HUES6 (cell line): ENCODE measurements around the gene MAPK13.

ENCODE experiments used
- H3K27ac ChIP-seq: 2 replicates; pipeline ENCODE4 v1.7.0; 2013; ENCODE audit warnings: low read depth, mild to moderate bottlenecking, low read length, inconsistent platforms
- H3K27me3 ChIP-seq: 2 replicates; pipeline ENCODE4 v1.6.1; 2013; ENCODE audit warnings: low read length; ENCODE audit not compliant: control insufficient read depth, insufficient read depth
- H3K36me3 ChIP-seq: 2 replicates; pipeline ENCODE4 v1.6.1; 2013; ENCODE audit warnings: low read length; ENCODE audit not compliant: control insufficient read depth, insufficient read depth
- H3K4me1 ChIP-seq: 2 replicates; pipeline ENCODE4 v1.6.1; 2013; ENCODE audit warnings: low read length; ENCODE audit not compliant: control insufficient read depth, insufficient read depth
- H3K4me3 ChIP-seq: 2 replicates; pipeline ENCODE4 v1.5.1; 2013; ENCODE audit warnings: low read depth, low read length
- H3K9ac ChIP-seq: one replicate; pipeline ENCODE4 v1.6.1; 2013; ENCODE audit warnings: mild to moderate bottlenecking, low read length
- H3K9me3 ChIP-seq: 2 replicates; pipeline ENCODE4 v1.6.1; 2013; ENCODE audit warnings: low read depth, low read length; ENCODE audit not compliant: control insufficient read depth, insufficient read depth

The MAPK13 gene

GRCh38 chr6:36139431-36139830 is 9.1 kb downstream of the MAPK13 start:
- Histone ChIP-seq H3K27ac (no peak overlapping the region), H3K4me1 (peaks cover 11% of the 10 kb centered on the region), H3K4me3 (no peak overlapping the region), H3K9ac (no peak overlapping the region), H3K9me3 (no peaks in the 10 kb centered on the region), H3K27me3 (no peaks in the 10 kb centered on the region), H3K36me3 (peaks cover 3% of the 10 kb centered on the region; the same call in 1 of the 2 replicates)

- no peaks in the 10 kb centered on the region for H3K9me3 ChIP-seq
- H3K4me3 ChIP-seq, result no peak overlapping the region
- H3K27me3 ChIP-seq, result no peaks in the 10 kb centered on the region
- H3K27ac ChIP-seq, result no peak overlapping the region; the same call in 1 of the 2 replicates
- peak overlapping the region; percentile 26 for H3K9ac ChIP-seq
- peaks cover 11% of the 10 kb centered on the region for H3K4me1 ChIP-seq
- peaks cover 3% of the 10 kb centered on the region; the same call in 1 of the 2 replicates for H3K36me3 ChIP-seq
These were observed 9.8 kb downstream of the MAPK13 start for GRCh38 chr6:36139991-36140710.

GRCh38 chr6:36141091-36141490 is 10.8 kb downstream of the MAPK13 start:
- H3K9ac ChIP-seq, result no peak overlapping the region
- no peaks in the 10 kb centered on the region for H3K27me3 ChIP-seq
- no peak overlapping the region for H3K27ac ChIP-seq
- no peak overlapping the region for H3K4me3 ChIP-seq
- H3K4me1 ChIP-seq, result peaks cover 11% of the 10 kb centered on the region
- H3K9me3 ChIP-seq, result no peaks in the 10 kb centered on the region
- peaks cover 3% of the 10 kb centered on the region; the same call in 1 of the 2 replicates for H3K36me3 ChIP-seq

- Histone ChIP-seq H3K27ac (no peak overlapping the region), H3K4me1 (peaks cover 11% of the 10 kb centered on the region), H3K27me3 (no peaks in the 10 kb centered on the region), H3K36me3 (peaks cover 3% of the 10 kb centered on the region; the same call in 1 of the 2 replicates), H3K4me3 (no peak overlapping the region), H3K9ac (no peak overlapping the region), H3K9me3 (no peaks in the 10 kb centered on the region)
These were observed 11.6 kb downstream of the MAPK13 start for GRCh38 chr6:36141961-36142360.

- no peak overlapping the region for H3K4me3 ChIP-seq
- no peaks in the 10 kb centered on the region for H3K9me3 ChIP-seq
- peaks cover 3% of the 10 kb centered on the region; the same call in 1 of the 2 replicates for H3K36me3 ChIP-seq
- no peaks in the 10 kb centered on the region for H3K27me3 ChIP-seq
- H3K9ac ChIP-seq, result no peak overlapping the region
- no peak overlapping the region for H3K27ac ChIP-seq
- H3K4me1 ChIP-seq, result peaks cover 11% of the 10 kb centered on the region
These were observed 12.9 kb downstream of the MAPK13 start for GRCh38 chr6:36142971-36143838.

- Histone ChIP-seq H3K27me3 (no peaks in the 10 kb centered on the region), H3K9ac (no peak overlapping the region), H3K4me3 (no peak overlapping the region), H3K27ac (no peak overlapping the region), H3K9me3 (no peaks in the 10 kb centered on the region), H3K4me1 (0 out of 2 replicates have a peak, but pooled peaks cover 2% of the 10 kb centered on the region), H3K36me3 (no peaks in the 10 kb centered on the region)
These were observed 15.2 kb downstream of the MAPK13 start for GRCh38 chr6:36145495-36145894.

- no peaks in the 10 kb centered on the region for H3K27me3 ChIP-seq
- no peak overlapping the region for H3K9ac ChIP-seq
- H3K36me3 ChIP-seq, result no peaks in the 10 kb centered on the region
- H3K4me1 ChIP-seq, result no peaks in the 10 kb centered on the region
- no peak overlapping the region for H3K27ac ChIP-seq
- no peak overlapping the region for H3K4me3 ChIP-seq
- no peaks in the 10 kb centered on the region for H3K9me3 ChIP-seq
These were observed 17.0 kb downstream of the MAPK13 start for GRCh38 chr6:36147294-36147693.

- Histone ChIP-seq H3K9me3 (no peaks in the 10 kb centered on the region), H3K27ac (no peak overlapping the region), H3K9ac (no peak overlapping the region), H3K27me3 (no peaks in the 10 kb centered on the region), H3K36me3 (no peaks in the 10 kb centered on the region), H3K4me1 (no peaks in the 10 kb centered on the region), H3K4me3 (no peak overlapping the region)
These were observed 19.2 kb downstream of the MAPK13 start for GRCh38 chr6:36149476-36149875.

- Histone ChIP-seq H3K36me3 (no peaks in the 10 kb centered on the region), H3K9me3 (no peaks in the 10 kb centered on the region; the same call in 1 of the 2 replicates), H3K4me3 (no peak overlapping the region), H3K27me3 (no peaks in the 10 kb centered on the region), H3K4me1 (no peaks in the 10 kb centered on the region), H3K9ac (no peak overlapping the region), H3K27ac (no peak overlapping the region)
These were observed 20.0 kb downstream of the MAPK13 start for GRCh38 chr6:36150283-36150682.

GRCh38 chr6:36154286-36154685 is 24.0 kb downstream of the MAPK13 start:
- no peak overlapping the region for H3K9ac ChIP-seq
- no peak overlapping the region for H3K27ac ChIP-seq
- H3K4me3 ChIP-seq, result no peak overlapping the region

GRCh38 chr6:36155662-36156061 is 25.3 kb downstream of the MAPK13 start:
- Histone ChIP-seq H3K9me3 (peaks cover 15% of the 10 kb centered on the region), H3K4me1 (no peaks in the 10 kb centered on the region), H3K27ac (no peak overlapping the region), H3K27me3 (no peaks in the 10 kb centered on the region), H3K9ac (no peak overlapping the region), H3K4me3 (no peak overlapping the region), H3K36me3 (no peaks in the 10 kb centered on the region)

More at GRCh38 chr6:36154286-36154685, 24.0 kb downstream of the MAPK13 start:
- Histone ChIP-seq H3K4me1 (no peaks in the 10 kb centered on the region), H3K36me3 (no peaks in the 10 kb centered on the region), H3K27me3 (no peaks in the 10 kb centered on the region), H3K9me3 (peaks cover 9% of the 10 kb centered on the region)
